Astrocyte of the spinal cord (primary cell): Measurements from ENCODE around the gene CACNA1C.

Experiments
- DNase-seq: peaks from one replicate; pipeline ENCODE4 v3.0.0; 2011; ENCODE audit warnings: low read depth, low spot score
- H3K4me3 ChIP-seq: 2 replicates; pipeline ENCODE4 v1.5.1; 2011; ENCODE audit warnings: low read depth, mild to moderate bottlenecking, low read length, moderate library complexity
- CTCF ChIP-seq: IDR thresholded peaks from 2 replicates; pipeline ENCODE4 v1.5.1; 2012; ENCODE audit warnings: low read depth, mild to moderate bottlenecking, low read length, inconsistent platforms
- in situ Hi-C: cut with HindIII; loops from 2 replicates; pipeline ENCODE4 v1.10.0; 2017; ENCODE audit warnings: low sequenced_read_pairs

Gene CACNA1C

DNA sequence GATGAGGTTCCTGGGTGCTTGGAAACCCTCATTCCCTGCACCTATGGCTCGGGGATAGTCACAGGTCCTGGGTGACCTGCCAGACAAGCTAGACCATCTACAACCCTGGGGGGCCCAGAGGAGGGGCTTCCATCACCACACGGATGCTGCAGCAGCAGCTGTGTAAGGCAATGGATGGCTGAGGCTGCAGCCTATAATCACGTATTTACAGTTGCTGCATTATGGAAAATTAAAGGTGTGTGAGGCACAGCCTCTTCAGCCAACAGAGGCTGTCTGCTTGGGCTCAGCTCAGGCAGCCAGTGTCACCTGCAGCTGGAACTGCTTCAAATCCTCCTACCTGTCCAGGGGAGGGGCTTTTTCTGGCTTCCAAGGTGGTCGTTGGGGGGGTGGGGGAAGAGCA is 268.1 kb downstream of the CACNA1C start:
- H3K4me3 ChIP-seq, result no peak overlapping the region
- no peak for TF ChIP-seq CTCF
- in situ Hi-C loops, result no loop called here
- DNase-seq, result no peak

- no peak for TF ChIP-seq CTCF
- H3K4me3 ChIP-seq, result no peak overlapping the region
- in situ Hi-C loops, result no loop called here
- no peak for DNase-seq
Measured at GRCh38 chr12:2322554-2323120, 269.9 kb downstream of the CACNA1C start.

DNA sequence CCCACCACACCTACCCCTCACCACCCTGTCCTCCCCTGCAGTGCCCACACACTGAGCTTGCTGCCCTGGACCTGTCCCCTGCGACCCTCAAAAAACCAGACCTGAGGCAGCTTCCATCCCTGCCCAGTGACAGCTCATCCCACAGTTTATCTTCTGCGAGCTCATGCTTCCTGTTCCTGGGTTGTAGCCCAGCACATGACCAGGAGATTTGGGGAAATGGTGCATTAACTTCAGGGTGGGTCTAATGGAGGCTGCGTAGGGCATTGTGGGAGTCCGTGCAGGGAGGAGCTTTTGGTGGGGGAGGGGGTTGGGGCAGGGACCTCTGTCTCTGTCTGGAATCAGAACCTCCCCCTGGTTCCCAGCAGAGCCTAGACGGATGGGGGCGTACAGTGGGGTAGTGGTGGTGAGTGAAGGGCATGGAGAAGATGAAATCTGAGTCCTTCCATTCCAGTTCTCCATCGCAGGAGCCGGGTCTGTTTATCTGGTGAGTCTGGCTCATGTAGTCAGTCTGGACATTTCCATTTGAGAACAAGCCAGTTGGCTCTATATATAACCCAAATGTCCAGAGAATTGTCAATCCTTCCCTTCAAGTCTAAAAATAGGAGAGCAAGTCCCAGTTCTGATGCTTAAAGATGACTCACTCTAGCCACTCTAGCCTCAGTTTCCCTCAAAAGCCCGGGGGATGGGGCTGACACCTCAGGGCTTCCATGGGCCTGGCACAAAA is 270.9 kb downstream of the CACNA1C start:
- in situ Hi-C loops, result no loop called here
- no peak overlapping the region for H3K4me3 ChIP-seq
- no peak for DNase-seq
- no peak for TF ChIP-seq CTCF

GRCh38 chr12:2324387-2324786 is 271.6 kb downstream of the CACNA1C start:
- in situ Hi-C loops, result no loop called here
- TF ChIP-seq CTCF, result no peak
- DNase-seq, result no peak
- no peak overlapping the region for H3K4me3 ChIP-seq

GRCh38 chr12:2325519-2325918 is 272.7 kb downstream of the CACNA1C start:
- no peak overlapping the region for H3K4me3 ChIP-seq
- TF ChIP-seq CTCF, result no peak
- DNase-seq, result no peak
- in situ Hi-C loops, result no loop called here

DNA sequence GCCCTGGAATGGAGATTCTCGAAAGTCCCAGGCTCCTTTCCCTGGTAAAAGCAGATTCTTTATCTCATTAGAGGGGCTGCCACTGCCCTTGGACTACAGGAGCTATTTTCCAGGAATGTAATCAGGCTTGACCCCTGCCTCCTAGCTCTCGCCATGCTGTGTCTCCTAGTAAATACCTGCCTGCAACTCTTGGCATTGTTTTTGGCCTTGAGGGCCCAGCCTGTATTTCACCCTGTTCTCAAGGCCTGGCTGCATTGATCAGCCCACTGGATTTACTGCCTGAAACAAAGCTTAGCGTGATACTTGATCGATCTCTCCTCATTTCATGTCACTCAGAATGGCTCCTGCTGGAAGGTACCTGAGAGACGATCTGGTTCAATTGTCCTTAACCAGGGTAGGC is 273.7 kb downstream of the CACNA1C start:
- no peak for DNase-seq
- in situ Hi-C loops, result no loop called here
- TF ChIP-seq CTCF, result no peak
- H3K4me3 ChIP-seq, result no peak overlapping the region
